RKO (cell line): ENCODE results near the gene PTPRT.

Experiments used
- DNase-seq: peaks from one replicate; pipeline ENCODE4 v3.0.0-alpha.2; 2016; ENCODE audit warnings: low spot score

The PTPRT gene

GRCh38 chr20:42714298-42715141, 475.2 kb downstream of the PTPRT start:
- DNase-seq: peak; percentile 17

- DNase-seq: no peak
Measured at GRCh38 chr20:42708266-42708665, 481.4 kb downstream of the PTPRT start.

- no peak for DNase-seq
Measured at GRCh38 chr20:42706759-42707158, 482.9 kb downstream of the PTPRT start.

GRCh38 chr20:42705550-42705949, 484.2 kb downstream of the PTPRT start:
- DNase-seq: no peak

- DNase-seq: no peak
Measured at GRCh38 chr20:42703744-42704143, 486.0 kb downstream of the PTPRT start.

GRCh38 chr20:42701948-42702347, 487.8 kb downstream of the PTPRT start:
- DNase-seq: no peak

- no peak for DNase-seq
Measured at GRCh38 chr20:42700372-42700771, 489.3 kb downstream of the PTPRT start.

GRCh38 chr20:42697962-42698361, 491.7 kb downstream of the PTPRT start:
- DNase-seq: no peak

- no peak for DNase-seq
Measured at GRCh38 chr20:42690842-42691437, 498.8 kb downstream of the PTPRT start.

GRCh38 chr20:42688576-42688975, 501.1 kb downstream of the PTPRT start:
- peak; percentile 30 for DNase-seq

- no peak for DNase-seq
Measured at GRCh38 chr20:42686057-42686456, 503.6 kb downstream of the PTPRT start.

- DNase-seq: peak; percentile 39
Measured at GRCh38 chr20:42678895-42679294, 510.8 kb downstream of the PTPRT start.

- DNase-seq: no peak
Measured at GRCh38 chr20:42656130-42656529, 533.6 kb downstream of the PTPRT start.

- DNase-seq: no peak
Measured at GRCh38 chr20:42652266-42652665, 537.4 kb downstream of the PTPRT start.

- DNase-seq: no peak
Measured at GRCh38 chr20:42650191-42650746, 539.4 kb downstream of the PTPRT start.

GRCh38 chr20:42649748-42650147, 540.0 kb downstream of the PTPRT start:
- DNase-seq: no peak

- no peak for DNase-seq
Measured at GRCh38 chr20:42646250-42646649, 543.5 kb downstream of the PTPRT start.

GRCh38 chr20:42641886-42642285, 547.8 kb downstream of the PTPRT start:
- no peak for DNase-seq

GRCh38 chr20:42639140-42639539, 550.6 kb downstream of the PTPRT start:
- no peak for DNase-seq

- no peak for DNase-seq
Measured at GRCh38 chr20:42635699-42636411, 553.9 kb downstream of the PTPRT start.

- no peak for DNase-seq
Measured at GRCh38 chr20:42634156-42634555, 555.5 kb downstream of the PTPRT start.

- no peak for DNase-seq
Measured at GRCh38 chr20:42628683-42629082, 561.0 kb downstream of the PTPRT start.

GRCh38 chr20:42613076-42613475, 576.6 kb downstream of the PTPRT start:
- DNase-seq: no peak
